IMR-90 (cell line): ENCODE results near the gene PLD1. TPM values are rescaled to one million over a fixed set of nuclear protein-coding genes. Genes with fewer than 3 reads are reported as not detected.

Source experiments
- ATAC-seq: fragments of 200-7000 bp; cut with Tn5 transposase; 2 replicates; pipeline ENCODE4 v1.9.1; 2020; ENCODE audit warnings: low read depth, mild to moderate bottlenecking, moderate library complexity
- BruUV-seq: library from RNA; stranded (reverse); fragments of 400-500 nt; replicated peaks from 2 replicates; lab custom pipeline; 2021; lab: Mats Ljungman, UMichigan
- CTCF ChIA-PET: fragments of 300-600 bp; formaldehyde crosslinking; extraction: SDS; loops from one replicate; lab custom pipeline; 2021; ENCODE audit warnings: antibody characterized with exemption; lab: Yijun Ruan, JAX
- POLR2A ChIA-PET: fragments of 300-600 bp; sonication (Branson Sonifier 250); formaldehyde crosslinking; loops from one replicate; lab custom pipeline; 2022; ENCODE audit warnings: antibody characterized with exemption; ENCODE audit not compliant: unreplicated experiment; lab: Charles Lee
- DNase-seq: peaks from one replicate; pipeline ENCODE4 v3.0.0; 2013
- H2AFZ ChIP-seq: replicated peaks from 2 replicates; pipeline ENCODE3; 2013; ENCODE audit warnings: low read length, mild to moderate bottlenecking; ENCODE audit not compliant: poor library complexity
- H2AK5ac ChIP-seq: 2 replicates; pipeline ENCODE4 v1.6.1; 2013; ENCODE audit warnings: low read depth, low read length, inconsistent platforms
- H2AK9ac ChIP-seq: replicated peaks from 2 replicates; pipeline ENCODE3; 2013; ENCODE audit warnings: mild to moderate bottlenecking, low read depth, low read length, moderate library complexity; ENCODE audit not compliant: poor library complexity
- H2BK120ac ChIP-seq: 2 replicates; pipeline ENCODE4 v1.6.1; 2013; ENCODE audit warnings: low read depth, low read length, inconsistent platforms
- H2BK15ac ChIP-seq: 3 replicates; pipeline ENCODE4 v1.6.1; 2013; ENCODE audit warnings: low read depth, low read length, inconsistent platforms
- H2BK20ac ChIP-seq: 2 replicates; pipeline ENCODE4 v1.6.1; 2013; ENCODE audit warnings: low read depth, mild to moderate bottlenecking, inconsistent platforms, low read length, moderate library complexity
- H2BK5ac ChIP-seq: 2 replicates; pipeline ENCODE4 v1.6.1; 2013; ENCODE audit warnings: mild to moderate bottlenecking, low read depth, low read length, inconsistent platforms; ENCODE audit not compliant: poor library complexity, severe bottlenecking
- H3K14ac ChIP-seq: replicated peaks from 2 replicates; pipeline ENCODE4 v1.6.1; 2013; ENCODE audit warnings: low read depth, low read length, inconsistent platforms
- H3K18ac ChIP-seq: 2 replicates; pipeline ENCODE4 v1.6.1; 2013; ENCODE audit warnings: low read depth, low read length, control low read depth
- H3K23ac ChIP-seq: 2 replicates; pipeline ENCODE4 v1.6.1; 2013; ENCODE audit warnings: low read depth, low read length, inconsistent platforms
- H3K27ac ChIP-seq: 2 replicates; pipeline ENCODE4 v1.5.1; 2013; ENCODE audit warnings: mild to moderate bottlenecking, control low read depth, low read length; ENCODE audit not compliant: insufficient read depth
- H3K27me3 ChIP-seq: 2 replicates; pipeline ENCODE4 v1.6.1; 2013; ENCODE audit warnings: low read length; ENCODE audit not compliant: control insufficient read depth, insufficient read depth
- H3K36me3 ChIP-seq: 2 replicates; pipeline ENCODE4 v1.6.1; 2013; ENCODE audit warnings: low read length, mixed read lengths; ENCODE audit not compliant: control insufficient read depth, insufficient read depth
- H3K4ac ChIP-seq: 2 replicates; pipeline ENCODE4 v1.6.1; 2013; ENCODE audit warnings: low read depth, low read length, inconsistent platforms
- H3K4me1 ChIP-seq: 2 replicates; pipeline ENCODE4 v1.6.1; 2013; ENCODE audit warnings: low read length, mixed read lengths; ENCODE audit not compliant: control insufficient read depth, insufficient read depth
- H3K4me2 ChIP-seq: 2 replicates; pipeline ENCODE4 v1.6.1; 2013; ENCODE audit warnings: low read depth, mild to moderate bottlenecking, control low read depth, low read length, moderate library complexity
- H3K4me3 ChIP-seq: 2 replicates; pipeline ENCODE4 v1.5.1; 2013; ENCODE audit warnings: low read depth, mild to moderate bottlenecking, control low read depth, low read length, moderate library complexity; ENCODE audit not compliant: insufficient read depth
- H3K56ac ChIP-seq: 2 replicates; pipeline ENCODE4 v1.6.1; 2013; ENCODE audit warnings: low read length, inconsistent platforms; ENCODE audit not compliant: insufficient read depth; ENCODE audit errors: extremely low read depth
- H3K79me1 ChIP-seq, 2 experiments: 2 replicates each; pipeline ENCODE4 v1.6.1; 2013; ENCODE audit warnings: low read length in 2 of 2, inconsistent platforms in 1 of 2, low read depth in 1 of 2
- H3K9ac ChIP-seq: 2 replicates; pipeline ENCODE4 v1.6.1; 2013; ENCODE audit warnings: low read depth, low read length, control low read depth
- H3K9me1 ChIP-seq: 2 replicates; pipeline ENCODE4 v1.6.1; 2013; ENCODE audit warnings: low read length, inconsistent platforms; ENCODE audit not compliant: insufficient read depth
- H3K9me3 ChIP-seq: 2 replicates; pipeline ENCODE4 v1.6.1; 2013; ENCODE audit warnings: low read length; ENCODE audit not compliant: control insufficient read depth, insufficient read depth
- H4K20me1 ChIP-seq: 2 replicates; pipeline ENCODE4 v1.6.1; 2013; ENCODE audit warnings: low read length, inconsistent platforms; ENCODE audit not compliant: insufficient read depth
- H4K5ac ChIP-seq: 2 replicates; pipeline ENCODE4 v1.6.1; 2013; ENCODE audit warnings: mild to moderate bottlenecking, low read depth, low read length, control low read depth
- H4K8ac ChIP-seq, 2 experiments: 2 replicates each; pipeline ENCODE4 v1.6.1; 2013; ENCODE audit warnings: low read depth in 2 of 2, low read length in 2 of 2, control low read depth in 1 of 2, inconsistent platforms in 1 of 2
- H4K91ac ChIP-seq: 2 replicates; pipeline ENCODE4 v1.6.1; 2013; ENCODE audit warnings: low read depth, low read length, inconsistent platforms; ENCODE audit not compliant: insufficient read depth
- CTCF ChIP-seq: conservative IDR thresholded peaks from 2 replicates; pipeline ENCODE4 v1.5.1; 2012; ENCODE audit warnings: mild to moderate bottlenecking, low read depth, low read length, improper control_type of control experiment
- MXI1 ChIP-seq: IDR thresholded peaks from 2 replicates; pipeline ENCODE4 v1.6.1; 2012; ENCODE audit warnings: low read depth, mild to moderate bottlenecking, low read length, moderate library complexity, borderline replicate concordance
- POLR2A ChIP-seq: IDR thresholded peaks from 2 replicates; pipeline ENCODE4 v1.6.1; 2012; ENCODE audit warnings: mild to moderate bottlenecking, low read depth, low read length
- SMC3 ChIP-seq: fragments of 150-350 bp; IDR thresholded peaks from 2 replicates; pipeline ENCODE4 v1.6.1; 2016; ENCODE audit warnings: low read depth, mild to moderate bottlenecking, antibody characterized with exemption, low read length, moderate library complexity
- WGBS, 2 experiments: methylation state at CpG; one replicate each; pipeline versions ENCODE4 v1.1.5 to v1.1.7; 2013; ENCODE audit warnings: missing lambda C conversion rate in 2 of 2; ENCODE audit not compliant: insufficient read length in 1 of 2; ENCODE audit errors: extremely low coverage in 2 of 2; 5-methylcytosine and 5-hydroxymethylcytosine counted together
- dilution Hi-C: fragments of 300-500 bp; cut with HindIII; formaldehyde crosslinking; loops from one replicate; pipeline ENCODE4 v1.14.3; 2018; ENCODE audit warnings: low sequenced_read_pairs; ENCODE audit not compliant: unreplicated experiment
- in situ Hi-C: fragments of 300-500 bp; cut with MboI; formaldehyde crosslinking; loops from 3 replicates; pipeline ENCODE4 v1.14.3; 2019; ENCODE audit warnings: low sequenced_read_pairs, inconsistent platforms, mixed read lengths
- intact Hi-C: fragments of 100-400 bp; cut with micrococcal nuclease; formaldehyde crosslinking; loops from 2 replicates; pipeline ENCODE4 v1.10.0; 2022
- polyA plus RNA-seq, 3 experiments: library from polyadenylated mRNA; depleted of rRNA; stranded (reverse); fragments of >200 nt; gene quantifications; 2 replicates each; pipeline ENCODE4 v1.2.3, GENCODE V29; 2012; ENCODE audit warnings: low replicate concordance in 1 of 3
- total RNA-seq: library from RNA; depleted of rRNA; stranded (reverse); fragments of >200 nt; gene quantifications from 2 replicates; pipeline ENCODE4 v1.2.3, GENCODE V29; 2012

PLD1 gene
- total and polyA plus RNA-seq, 2 of the 4 experiments (the other 2 are of a cell fraction) = 3.3 to 9.7 TPM

DNA sequence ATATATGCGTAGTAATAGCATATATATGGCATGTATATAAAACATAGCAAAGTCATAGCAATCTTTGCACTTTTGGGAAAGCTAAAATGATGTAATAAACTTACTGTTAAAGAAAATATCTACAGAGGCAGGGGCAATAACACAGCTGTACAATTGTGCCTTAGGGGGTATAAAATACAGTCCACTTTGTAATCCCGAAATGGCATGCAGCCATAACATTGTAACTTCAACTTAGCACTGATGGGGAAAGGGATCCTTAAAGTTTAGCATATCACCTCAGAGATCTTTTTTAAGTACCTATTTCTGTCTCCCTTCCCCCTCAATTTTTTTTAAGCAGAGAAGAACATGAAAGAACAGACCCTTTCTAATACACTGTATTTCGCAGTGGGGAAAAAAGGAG lies 40.8 kb downstream of the PLD1 start:
- ChIA-PET POLR2A (no interaction called here), CTCF (no interaction called here)
- no peak overlapping the region for H3K9ac ChIP-seq
- 0 out of 2 replicates have a peak, but pooled peaks cover 3% of the 10 kb centered on the region for H3K4me1 ChIP-seq
- no peaks in the 10 kb centered on the region for H3K9me3 ChIP-seq
- DNase-seq (no peak), ATAC-seq (no peak)
- H2BK5ac ChIP-seq = no peak overlapping the region
- H3K4me2 ChIP-seq = no peak overlapping the region
- H3K56ac ChIP-seq = no peak overlapping the region
- no peak overlapping the region for H3K23ac ChIP-seq
- H3K4me3 ChIP-seq = no peak overlapping the region
- no peak overlapping the region for H3K18ac ChIP-seq
- no peak overlapping the region for H4K8ac ChIP-seq
- H2AFZ ChIP-seq = no peak overlapping the region
- H2BK20ac ChIP-seq = no peak overlapping the region
- peaks cover 0 to 4% of the 10 kb centered on the region in 2 experiments; a peak in 1 of 4 replicates for H3K79me1 ChIP-seq
- H3K27me3 ChIP-seq = no peaks in the 10 kb centered on the region
- H3K9me1 ChIP-seq = no peaks in the 10 kb centered on the region
- H2BK120ac ChIP-seq = no peak overlapping the region
- no peak overlapping the region for H3K14ac ChIP-seq
- no peak overlapping the region for H2AK9ac ChIP-seq
- no peak overlapping the region for H4K5ac ChIP-seq
- no CpG with 5 or more reads among the region's 3 CpGs for WGBS, 2 experiments
- in situ Hi-C loops (loop anchor here (25.0 kb wide), 1 partner anchor 807 kb away; no protein-coding TSS in a partner anchor), dilution Hi-C loops (no loop called here), intact Hi-C loops (no loop called here)
- H4K20me1 ChIP-seq = no peaks in the 10 kb centered on the region
- TF ChIP-seq MXI1 = no peak
- no peak for TF ChIP-seq SMC3
- TF ChIP-seq CTCF = no peak
- TF ChIP-seq POLR2A = no peak
- no peak overlapping the region for H2BK15ac ChIP-seq
- no peak overlapping the region for H3K4ac ChIP-seq
- H4K91ac ChIP-seq = no peak overlapping the region
- no TSS peak for BruUV-seq
- H2AK5ac ChIP-seq = no peak overlapping the region
- no peak overlapping the region for H3K27ac ChIP-seq
- no peaks in the 10 kb centered on the region for H3K36me3 ChIP-seq
